HEK293 (cell line): ENCODE results near the gene CCNY.

Experiments used
- KLF10 ChIP-seq: fragments of 450-650 bp; IDR thresholded peaks from 2 replicates; pipeline ENCODE4 v1.5.1; 2018; ENCODE audit warnings: missing biosample characterization, mild to moderate bottlenecking, missing genetic modification characterization
- YY1 ChIP-seq: fragments of 450-650 bp; formaldehyde crosslinking; IDR thresholded peaks from 2 replicates; pipeline ENCODE4 v1.5.1; 2018; ENCODE audit warnings: missing biosample characterization, missing genetic modification characterization
- ZNF302 ChIP-seq: fragments of 450-650 bp; formaldehyde crosslinking; IDR thresholded peaks from 2 replicates; pipeline ENCODE4 v1.5.1; 2016; ENCODE audit warnings: missing biosample characterization, missing genetic modification characterization, low read depth
- ZNF311 ChIP-seq: fragments of 450-650 bp; formaldehyde crosslinking; IDR thresholded peaks from 2 replicates; pipeline ENCODE4 v1.5.1; 2017; ENCODE audit warnings: missing biosample characterization, missing genetic modification characterization, borderline replicate concordance
- ZNF747 ChIP-seq: fragments of 450-650 bp; formaldehyde crosslinking; IDR thresholded peaks from 2 replicates; pipeline ENCODE4 v1.5.1; 2016; ENCODE audit warnings: missing biosample characterization, missing genetic modification characterization
- TF ChIP-seq, protein P1 (sequence below): fragments of 450-650 bp; formaldehyde crosslinking; IDR thresholded peaks from 2 replicates; pipeline ENCODE4 v1.5.1; 2016; ENCODE audit warnings: missing biosample characterization, missing genetic modification characterization
- TF ChIP-seq, protein P2 (sequence below): fragments of 450-650 bp; formaldehyde crosslinking; IDR thresholded peaks from 2 replicates; pipeline ENCODE4 v1.5.1; 2016; ENCODE audit warnings: missing biosample characterization, missing genetic modification characterization
- TF ChIP-seq, protein P3 (sequence below): fragments of 450-650 bp; formaldehyde crosslinking; IDR thresholded peaks from 2 replicates; pipeline ENCODE4 v1.5.1; 2017; ENCODE audit warnings: missing biosample characterization, missing genetic modification characterization
- TF ChIP-seq, protein P4 (sequence below): fragments of 450-650 bp; formaldehyde crosslinking; IDR thresholded peaks from 2 replicates; pipeline ENCODE4 v1.5.1; 2016; ENCODE audit warnings: missing biosample characterization, missing genetic modification characterization
- TF ChIP-seq, protein P5 (sequence below): IDR thresholded peaks from 2 replicates; pipeline ENCODE4 v1.6.1; 2011; ENCODE audit warnings: mild to moderate bottlenecking, low read depth, low read length, borderline replicate concordance

DNA sequence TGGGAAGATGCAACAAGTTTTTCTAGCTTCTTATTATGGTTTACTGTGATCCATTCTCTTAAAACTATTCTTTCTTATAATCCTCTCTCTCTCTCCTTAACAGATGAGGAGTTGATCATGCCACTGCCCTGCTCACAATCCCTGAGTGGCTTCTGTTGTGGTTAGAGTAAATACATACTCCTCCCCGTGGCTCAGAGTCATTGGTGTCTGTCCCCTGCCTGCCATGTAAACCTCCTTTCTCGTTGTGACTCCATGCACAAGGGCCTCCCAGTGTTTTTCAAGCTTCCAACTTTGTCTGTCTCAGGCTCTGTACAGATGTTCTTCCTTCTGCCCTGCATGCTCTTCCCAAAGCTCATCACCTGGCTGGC is 20.4 kb downstream of the CCNY start:
- TF ChIP-seq, protein P1, sequence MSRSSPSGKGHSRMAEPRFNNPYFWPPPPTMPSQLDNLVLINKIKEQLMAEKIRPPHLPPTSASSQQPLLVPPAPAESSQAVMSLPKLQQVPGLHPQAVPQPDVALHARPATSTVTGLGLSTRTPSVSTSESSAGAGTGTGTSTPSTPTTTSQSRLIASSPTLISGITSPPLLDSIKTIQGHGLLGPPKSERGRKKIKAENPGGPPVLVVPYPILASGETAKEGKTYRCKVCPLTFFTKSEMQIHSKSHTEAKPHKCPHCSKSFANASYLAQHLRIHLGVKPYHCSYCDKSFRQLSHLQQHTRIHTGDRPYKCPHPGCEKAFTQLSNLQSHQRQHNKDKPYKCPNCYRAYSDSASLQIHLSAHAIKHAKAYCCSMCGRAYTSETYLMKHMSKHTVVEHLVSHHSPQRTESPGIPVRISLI (tag by site-specific recombination): no peak
- no peak for TF ChIP-seq ZNF302
- TF ChIP-seq, protein P2, sequence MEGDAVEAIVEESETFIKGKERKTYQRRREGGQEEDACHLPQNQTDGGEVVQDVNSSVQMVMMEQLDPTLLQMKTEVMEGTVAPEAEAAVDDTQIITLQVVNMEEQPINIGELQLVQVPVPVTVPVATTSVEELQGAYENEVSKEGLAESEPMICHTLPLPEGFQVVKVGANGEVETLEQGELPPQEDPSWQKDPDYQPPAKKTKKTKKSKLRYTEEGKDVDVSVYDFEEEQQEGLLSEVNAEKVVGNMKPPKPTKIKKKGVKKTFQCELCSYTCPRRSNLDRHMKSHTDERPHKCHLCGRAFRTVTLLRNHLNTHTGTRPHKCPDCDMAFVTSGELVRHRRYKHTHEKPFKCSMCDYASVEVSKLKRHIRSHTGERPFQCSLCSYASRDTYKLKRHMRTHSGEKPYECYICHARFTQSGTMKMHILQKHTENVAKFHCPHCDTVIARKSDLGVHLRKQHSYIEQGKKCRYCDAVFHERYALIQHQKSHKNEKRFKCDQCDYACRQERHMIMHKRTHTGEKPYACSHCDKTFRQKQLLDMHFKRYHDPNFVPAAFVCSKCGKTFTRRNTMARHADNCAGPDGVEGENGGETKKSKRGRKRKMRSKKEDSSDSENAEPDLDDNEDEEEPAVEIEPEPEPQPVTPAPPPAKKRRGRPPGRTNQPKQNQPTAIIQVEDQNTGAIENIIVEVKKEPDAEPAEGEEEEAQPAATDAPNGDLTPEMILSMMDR (tag by site-specific recombination): no peak
- TF ChIP-seq, protein P3, sequence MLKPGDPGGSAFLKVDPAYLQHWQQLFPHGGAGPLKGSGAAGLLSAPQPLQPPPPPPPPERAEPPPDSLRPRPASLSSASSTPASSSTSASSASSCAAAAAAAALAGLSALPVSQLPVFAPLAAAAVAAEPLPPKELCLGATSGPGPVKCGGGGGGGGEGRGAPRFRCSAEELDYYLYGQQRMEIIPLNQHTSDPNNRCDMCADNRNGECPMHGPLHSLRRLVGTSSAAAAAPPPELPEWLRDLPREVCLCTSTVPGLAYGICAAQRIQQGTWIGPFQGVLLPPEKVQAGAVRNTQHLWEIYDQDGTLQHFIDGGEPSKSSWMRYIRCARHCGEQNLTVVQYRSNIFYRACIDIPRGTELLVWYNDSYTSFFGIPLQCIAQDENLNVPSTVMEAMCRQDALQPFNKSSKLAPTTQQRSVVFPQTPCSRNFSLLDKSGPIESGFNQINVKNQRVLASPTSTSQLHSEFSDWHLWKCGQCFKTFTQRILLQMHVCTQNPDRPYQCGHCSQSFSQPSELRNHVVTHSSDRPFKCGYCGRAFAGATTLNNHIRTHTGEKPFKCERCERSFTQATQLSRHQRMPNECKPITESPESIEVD (tag by site-specific recombination): no peak
- TF ChIP-seq, protein P4, sequence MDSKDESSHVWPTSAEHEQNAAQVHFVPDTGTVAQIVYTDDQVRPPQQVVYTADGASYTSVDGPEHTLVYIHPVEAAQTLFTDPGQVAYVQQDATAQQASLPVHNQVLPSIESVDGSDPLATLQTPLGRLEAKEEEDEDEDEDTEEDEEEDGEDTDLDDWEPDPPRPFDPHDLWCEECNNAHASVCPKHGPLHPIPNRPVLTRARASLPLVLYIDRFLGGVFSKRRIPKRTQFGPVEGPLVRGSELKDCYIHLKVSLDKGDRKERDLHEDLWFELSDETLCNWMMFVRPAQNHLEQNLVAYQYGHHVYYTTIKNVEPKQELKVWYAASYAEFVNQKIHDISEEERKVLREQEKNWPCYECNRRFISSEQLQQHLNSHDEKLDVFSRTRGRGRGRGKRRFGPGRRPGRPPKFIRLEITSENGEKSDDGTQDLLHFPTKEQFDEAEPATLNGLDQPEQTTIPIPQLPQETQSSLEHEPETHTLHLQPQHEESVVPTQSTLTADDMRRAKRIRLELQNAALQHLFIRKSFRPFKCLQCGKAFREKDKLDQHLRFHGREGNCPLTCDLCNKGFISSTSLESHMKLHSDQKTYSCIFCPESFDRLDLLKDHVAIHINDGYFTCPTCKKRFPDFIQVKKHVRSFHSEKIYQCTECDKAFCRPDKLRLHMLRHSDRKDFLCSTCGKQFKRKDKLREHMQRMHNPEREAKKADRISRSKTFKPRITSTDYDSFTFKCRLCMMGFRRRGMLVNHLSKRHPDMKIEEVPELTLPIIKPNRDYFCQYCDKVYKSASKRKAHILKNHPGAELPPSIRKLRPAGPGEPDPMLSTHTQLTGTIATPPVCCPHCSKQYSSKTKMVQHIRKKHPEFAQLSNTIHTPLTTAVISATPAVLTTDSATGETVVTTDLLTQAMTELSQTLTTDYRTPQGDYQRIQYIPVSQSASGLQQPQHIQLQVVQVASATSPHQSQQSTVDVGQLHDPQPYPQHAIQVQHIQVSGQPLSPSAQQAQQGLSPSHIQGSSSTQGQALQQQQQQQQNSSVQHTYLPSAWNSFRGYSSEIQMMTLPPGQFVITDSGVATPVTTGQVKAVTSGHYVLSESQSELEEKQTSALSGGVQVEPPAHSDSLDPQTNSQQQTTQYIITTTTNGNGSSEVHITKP (tag by site-specific recombination): no peak
- TF ChIP-seq KLF10: no peak
- TF ChIP-seq, protein P5, sequence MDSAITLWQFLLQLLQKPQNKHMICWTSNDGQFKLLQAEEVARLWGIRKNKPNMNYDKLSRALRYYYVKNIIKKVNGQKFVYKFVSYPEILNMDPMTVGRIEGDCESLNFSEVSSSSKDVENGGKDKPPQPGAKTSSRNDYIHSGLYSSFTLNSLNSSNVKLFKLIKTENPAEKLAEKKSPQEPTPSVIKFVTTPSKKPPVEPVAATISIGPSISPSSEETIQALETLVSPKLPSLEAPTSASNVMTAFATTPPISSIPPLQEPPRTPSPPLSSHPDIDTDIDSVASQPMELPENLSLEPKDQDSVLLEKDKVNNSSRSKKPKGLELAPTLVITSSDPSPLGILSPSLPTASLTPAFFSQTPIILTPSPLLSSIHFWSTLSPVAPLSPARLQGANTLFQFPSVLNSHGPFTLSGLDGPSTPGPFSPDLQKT: no peak
- TF ChIP-seq YY1 (tag by site-specific recombination): no peak
- no peak for TF ChIP-seq ZNF747 (tag by site-specific recombination)
- no peak for TF ChIP-seq ZNF311
